DMS114 treated with DMSO at 0.1 percent for 48 hours (cell line): ENCODE data around the gene CHD6.

ENCODE experiments used
- DNase-seq: peaks from one replicate; lab custom pipeline; 2025; ENCODE audit not compliant: unreplicated experiment; lab: John Stamatoyannopoulos, UW

The CHD6 gene

DNA sequence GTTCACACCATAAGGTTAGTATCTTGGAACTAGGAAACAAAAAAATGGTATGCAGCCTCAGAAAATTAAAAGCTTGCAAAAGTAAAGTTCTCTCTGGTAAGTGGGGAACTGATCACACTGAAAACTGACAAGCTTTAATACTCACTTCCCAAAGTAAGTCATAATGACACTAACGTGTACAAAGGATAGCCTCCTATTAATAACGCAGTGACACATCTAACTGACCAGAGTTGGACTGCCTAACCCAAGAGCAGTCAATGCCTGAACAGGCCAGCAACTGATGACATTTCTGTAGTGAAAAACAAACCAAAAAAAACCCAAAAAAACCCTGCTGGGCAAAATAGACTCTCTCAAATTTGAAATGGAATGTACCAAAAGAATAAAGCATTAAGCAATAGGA is 30.7 kb downstream of the CHD6 start:
- no peak for DNase-seq

- no peak for DNase-seq
Measured at GRCh38 chr20:41586772-41587171, 31.4 kb downstream of the CHD6 start.

GRCh38 chr20:41580350-41580749 is 37.8 kb downstream of the CHD6 start:
- DNase-seq, result no peak

DNA sequence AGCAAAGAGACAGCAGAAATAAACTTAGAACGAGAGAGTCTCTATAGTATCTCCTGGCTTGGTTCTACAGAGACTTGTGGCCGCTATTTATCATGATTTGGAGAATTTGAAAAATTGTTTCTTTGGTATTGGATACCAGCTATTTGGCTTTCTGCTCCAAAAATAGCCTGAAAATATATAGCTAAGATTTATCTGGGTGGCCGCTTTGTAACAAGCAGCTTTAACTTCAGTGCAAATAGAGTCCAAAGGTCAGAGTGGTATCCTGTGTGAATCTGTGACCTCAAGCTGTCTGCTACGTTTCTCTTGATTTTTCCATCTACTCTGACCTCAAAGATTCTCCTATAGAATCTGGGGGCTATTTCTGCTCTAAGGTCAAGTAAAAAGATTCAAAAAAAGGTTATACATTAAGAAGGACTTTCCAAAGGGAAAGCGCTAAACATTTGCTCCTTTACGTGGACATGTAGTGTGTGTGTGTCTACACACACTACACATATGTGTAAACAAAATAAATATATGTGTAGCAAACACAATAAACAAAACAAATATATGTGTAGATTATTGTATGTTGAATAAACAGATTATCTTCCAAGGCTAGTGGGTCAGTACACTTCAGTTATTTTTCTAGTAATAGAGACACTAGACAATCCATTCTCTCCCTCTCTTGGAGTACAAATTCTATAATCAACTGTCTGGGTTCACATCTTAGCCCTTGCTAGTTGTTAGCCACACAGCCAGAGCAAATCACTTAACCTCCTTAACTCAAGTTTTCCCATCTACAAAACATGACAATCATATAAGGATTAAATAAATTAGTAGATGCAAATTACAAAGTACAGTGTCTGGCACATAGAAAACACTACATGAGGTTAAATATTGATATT is 40.8 kb downstream of the CHD6 start:
- no peak for DNase-seq

GRCh38 chr20:41575412-41575811 is 42.8 kb downstream of the CHD6 start:
- DNase-seq, result no peak

DNA sequence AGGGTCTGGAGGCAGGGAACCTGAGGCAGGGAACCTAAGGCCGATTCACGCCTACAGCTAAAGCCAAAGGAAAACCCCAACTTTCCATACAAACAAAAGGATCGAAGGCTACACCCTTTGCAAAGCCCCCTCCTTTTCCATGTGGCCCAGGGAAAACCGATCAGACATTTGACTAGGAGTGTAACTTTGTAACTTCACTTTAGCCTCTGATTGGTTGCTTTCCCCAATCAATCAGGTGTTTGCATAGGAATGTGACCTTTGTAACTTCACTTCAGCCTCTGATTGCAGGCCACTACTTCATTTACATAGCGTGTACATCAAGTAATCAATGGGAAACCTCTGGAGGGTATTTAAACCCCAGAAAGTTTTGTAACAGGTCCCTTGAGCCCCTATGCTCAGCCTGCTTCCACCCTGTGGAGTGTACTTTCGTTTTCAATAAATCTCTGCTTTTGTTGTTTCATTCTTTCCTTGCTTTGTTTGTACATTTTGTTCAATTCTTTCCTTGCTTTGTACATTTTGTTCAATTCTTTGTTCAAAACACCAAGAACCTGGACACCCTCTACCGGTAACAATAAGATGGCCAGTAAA is 43.3 kb downstream of the CHD6 start:
- no peak for DNase-seq

DNA sequence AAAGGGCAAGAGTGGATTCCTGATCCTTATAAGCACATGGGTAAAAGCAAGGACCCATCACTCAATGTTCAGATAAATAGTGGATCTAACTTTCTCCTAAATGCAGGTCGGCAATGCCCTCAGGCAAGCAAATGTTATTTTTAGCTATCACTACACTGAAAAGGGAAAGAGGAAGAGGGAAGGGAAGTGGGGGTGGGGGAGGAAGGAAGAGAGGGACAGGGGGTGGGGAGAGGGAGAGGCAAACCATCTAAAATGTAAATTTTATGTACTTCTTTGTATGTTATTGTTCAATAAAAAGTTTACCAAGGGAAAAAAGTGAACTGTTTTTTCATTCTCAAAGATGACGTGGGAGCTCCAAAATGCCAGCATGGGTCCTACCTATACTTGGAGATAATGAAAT is 44.2 kb downstream of the CHD6 start:
- DNase-seq, result no peak

DNA sequence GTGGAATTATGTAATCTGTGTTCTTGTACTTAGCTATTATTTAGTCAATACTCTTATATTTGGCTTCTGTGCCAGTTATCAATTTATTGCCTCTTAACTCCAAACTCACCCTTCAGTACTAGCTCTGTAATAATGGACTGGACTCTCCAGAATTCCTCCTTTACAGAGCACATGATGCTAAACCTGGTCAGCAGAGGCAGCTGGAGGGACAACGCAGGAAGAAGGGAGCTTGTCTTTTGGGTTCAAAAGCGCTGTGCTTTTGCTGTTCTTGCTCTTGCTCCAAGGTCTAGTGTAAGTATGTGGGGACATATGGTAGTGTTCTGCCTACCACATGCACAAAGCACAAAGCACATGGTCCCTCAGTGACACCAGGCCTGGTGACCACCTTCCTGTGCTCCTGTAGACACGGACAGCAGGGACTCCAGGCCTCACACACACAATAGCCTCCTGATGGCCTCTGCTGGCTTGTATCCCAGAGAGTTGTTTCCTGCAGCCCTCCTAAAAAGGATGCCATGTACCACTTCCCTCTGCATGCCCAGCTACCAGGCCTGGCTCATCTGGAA is 46.1 kb downstream of the CHD6 start:
- DNase-seq, result no peak

GRCh38 chr20:41571006-41571405 is 47.2 kb downstream of the CHD6 start:
- no peak for DNase-seq

DNA sequence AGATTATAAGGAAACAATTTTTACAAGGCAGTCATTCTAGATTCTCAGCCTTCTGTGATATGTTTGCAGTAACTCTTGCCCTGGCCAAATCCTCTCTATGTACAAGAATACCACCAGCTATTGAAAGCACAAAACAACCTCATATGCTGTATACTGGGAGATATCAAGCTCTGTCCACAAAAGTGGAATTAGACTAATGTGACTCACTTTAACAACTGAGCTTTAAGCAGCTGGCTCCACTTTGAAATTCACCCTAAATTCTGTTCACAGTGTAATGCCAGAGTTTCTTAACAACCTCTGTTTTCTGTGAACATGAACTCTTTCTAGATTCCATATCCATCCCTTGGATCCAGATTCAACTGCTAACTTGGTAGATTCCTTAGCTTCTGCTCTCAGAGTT is 47.6 kb downstream of the CHD6 start:
- DNase-seq, result no peak

DNA sequence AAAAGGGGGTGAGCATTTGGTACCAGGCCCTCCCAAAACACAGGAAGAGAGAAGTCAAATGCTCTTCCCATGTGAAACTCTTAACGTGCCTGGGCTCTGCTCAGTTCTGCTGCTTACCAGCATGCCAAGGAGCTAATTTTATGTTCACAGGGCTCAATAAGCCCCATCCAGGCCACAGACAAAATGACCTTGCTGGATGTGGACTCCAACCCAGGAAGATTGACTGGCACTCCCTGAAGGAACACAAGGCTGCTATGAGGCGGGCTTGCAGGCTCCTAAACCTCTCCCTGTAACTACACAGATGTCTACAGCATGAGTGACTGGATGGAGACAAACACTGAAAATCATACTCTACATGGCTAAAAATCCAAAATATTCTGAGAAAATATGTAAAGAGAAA is 50.6 kb downstream of the CHD6 start:
- no peak for DNase-seq

DNA sequence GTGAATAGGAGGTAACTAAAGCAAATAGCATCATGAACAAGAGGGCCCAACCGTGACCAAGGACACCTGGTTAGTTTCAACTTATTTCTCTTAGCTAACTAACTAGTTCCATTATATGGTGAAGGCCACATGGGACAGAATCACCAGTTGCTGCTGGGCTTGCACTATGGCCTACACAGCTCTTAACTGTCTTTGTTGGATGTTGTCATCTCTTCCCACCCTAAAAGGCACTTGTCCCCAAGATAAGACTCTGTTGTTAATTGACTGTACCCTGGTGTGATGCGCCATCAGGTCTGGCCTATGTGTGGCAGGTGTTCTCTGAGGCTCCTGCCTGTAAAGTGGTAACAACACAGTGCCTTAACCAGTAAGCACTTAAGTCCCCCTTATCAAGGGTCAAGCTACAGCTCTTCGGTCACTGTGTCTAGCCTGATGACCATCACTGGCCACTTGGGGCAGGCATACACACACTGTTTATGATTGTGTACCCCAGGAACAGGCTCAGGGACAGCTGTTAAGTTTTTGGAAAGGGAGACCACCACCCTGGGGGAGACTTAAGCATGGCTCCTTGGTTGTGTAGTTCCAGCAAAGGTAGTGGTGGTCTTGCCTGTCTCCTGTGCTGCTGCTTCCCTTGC is 51.2 kb downstream of the CHD6 start:
- no peak for DNase-seq

DNA sequence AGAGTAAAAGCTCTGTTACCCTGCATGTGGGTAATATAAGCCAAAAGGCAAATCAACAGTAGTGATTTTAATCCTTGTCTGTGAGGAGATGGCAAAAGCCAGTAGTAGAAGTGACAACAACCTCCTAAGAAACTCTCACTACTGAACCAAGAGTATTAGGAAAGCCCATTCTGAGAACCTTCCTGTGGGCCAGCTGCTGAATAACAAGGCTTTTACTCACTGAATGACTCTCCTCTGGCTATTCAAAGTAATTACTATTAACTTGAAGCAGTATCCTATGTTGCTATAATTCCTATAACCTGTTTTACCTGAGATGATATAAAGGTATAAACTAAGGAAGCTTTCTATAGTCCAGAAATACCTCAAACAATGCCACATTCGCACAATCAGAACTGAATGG is 55.1 kb downstream of the CHD6 start:
- no peak for DNase-seq

DNA sequence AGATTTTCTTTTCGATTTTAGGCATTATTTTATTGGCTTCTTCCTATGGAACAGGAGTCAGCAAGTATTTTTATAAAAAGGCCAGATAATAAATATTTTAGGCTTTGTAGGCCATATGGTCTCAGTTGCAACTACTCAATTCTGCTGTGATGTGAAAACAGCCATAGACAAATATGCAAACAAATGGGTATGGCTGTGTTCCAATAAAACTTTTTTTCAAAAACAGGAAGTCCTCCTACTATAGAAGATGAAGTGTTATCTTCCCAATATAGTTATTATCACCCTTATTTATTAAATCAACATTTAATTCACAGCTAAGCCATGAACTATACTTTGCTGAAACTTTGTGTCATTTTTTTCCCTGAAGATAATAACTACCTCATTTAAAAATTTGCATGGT is 57.2 kb downstream of the CHD6 start:
- no peak for DNase-seq

DNA sequence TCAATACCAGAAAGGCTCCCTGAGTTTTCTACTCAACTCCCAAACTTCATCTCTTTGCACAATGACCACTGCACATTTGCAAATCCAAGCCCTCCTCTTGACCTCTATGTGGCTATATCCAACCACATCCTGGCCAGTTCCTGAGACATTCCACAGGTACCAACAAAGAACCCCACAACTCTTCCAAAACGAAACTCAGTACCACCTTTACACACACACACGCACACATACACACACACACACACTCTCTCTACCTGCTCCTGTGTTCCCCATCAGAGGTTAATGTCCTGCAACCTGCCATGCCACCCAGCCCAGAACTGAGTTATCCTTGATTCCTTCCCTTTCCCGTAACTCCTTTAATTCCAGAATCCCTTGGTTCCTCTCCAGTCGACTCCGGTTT is 58.5 kb downstream of the CHD6 start:
- DNase-seq, result no peak

- no peak for DNase-seq
Measured at GRCh38 chr20:41553142-41553879, 64.9 kb downstream of the CHD6 start.

GRCh38 chr20:41552295-41553068 is 65.7 kb downstream of the CHD6 start:
- no peak for DNase-seq

DNA sequence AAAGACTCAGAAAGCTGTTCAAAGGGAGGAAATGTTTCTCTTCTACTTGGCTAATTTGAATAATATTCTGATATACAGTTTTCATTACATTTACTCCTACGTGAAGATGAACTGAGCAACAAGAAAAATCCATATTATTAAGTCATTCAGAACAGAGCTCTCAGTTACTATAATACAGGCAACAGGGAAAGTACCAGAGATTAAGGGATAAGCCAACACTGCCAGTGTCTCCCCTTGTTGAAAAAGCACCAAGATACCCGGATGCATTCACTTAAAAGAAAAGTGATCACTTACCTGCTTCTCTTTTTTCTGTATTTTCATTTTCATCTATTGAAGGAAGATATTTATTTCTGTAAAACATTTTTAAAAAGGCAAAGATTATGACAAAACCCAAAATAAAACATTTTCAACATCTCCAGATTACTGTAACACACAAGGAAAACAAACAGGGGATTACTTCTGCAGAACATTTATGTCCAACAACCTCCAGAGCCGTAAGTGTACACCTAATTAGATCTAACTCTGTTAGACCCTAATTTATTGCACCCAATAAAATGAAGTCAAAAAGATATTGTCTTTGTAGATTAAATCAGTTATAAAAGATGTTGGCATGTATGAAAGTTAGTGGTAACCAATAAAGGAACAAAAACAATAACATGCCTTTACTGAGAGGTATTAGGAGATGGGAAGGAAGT is 67.0 kb downstream of the CHD6 start:
- no peak for DNase-seq

- no peak for DNase-seq
Measured at GRCh38 chr20:41547221-41547620, 71.0 kb downstream of the CHD6 start.

DNA sequence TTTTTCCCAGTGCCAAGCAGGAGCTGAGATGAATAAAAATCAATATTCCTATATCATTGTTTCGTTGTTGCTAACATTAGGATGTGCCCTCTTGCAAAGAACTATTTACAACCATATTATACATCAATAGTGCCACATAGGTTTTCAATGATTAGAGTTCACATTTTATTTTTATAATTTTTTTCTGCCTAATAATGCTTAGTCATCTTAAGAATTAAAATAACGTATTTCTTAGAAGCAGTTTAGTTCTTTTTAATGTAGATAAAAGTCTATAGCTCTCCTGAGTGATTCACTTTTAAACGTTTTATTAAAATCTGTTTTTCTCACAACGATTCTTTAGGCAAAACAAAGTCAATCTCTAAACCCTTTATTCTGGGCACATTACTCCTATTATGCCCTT is 71.6 kb downstream of the CHD6 start:
- DNase-seq, result no peak
